ENCODE measurements around the gene CIBAR2. TPM values are rescaled to one million over a fixed set of nuclear protein-coding genes. Genes with fewer than 3 reads are reported as not detected.

The CIBAR2 gene
- total and polyA plus RNA-seq, 10 donors: 0.13 to 2.4 (median 0.35) TPM; not detected in 3

DNA sequence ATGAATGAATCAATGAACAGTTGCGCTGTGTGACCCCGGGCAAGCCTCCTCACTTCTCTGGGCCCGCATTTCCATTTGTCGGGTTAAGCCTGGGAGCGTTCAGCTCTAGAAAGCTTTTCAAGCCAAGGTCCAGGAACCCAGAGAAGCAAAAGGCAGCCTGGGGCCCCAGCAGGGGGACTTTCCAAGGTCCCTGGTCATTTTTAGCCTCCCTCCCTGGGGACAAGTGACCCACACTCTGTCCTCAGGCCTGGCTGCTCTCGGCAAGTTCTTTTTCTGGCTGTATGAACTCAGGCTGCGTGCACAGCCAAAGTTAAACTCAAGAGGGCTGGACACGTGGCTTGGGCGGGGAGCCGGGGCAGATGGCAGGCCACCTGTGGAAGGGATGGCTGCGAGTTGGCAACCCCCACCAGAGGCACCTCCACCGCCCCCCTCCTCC, 41.4 kb upstream of the CIBAR2 start:
- Histone ChIP-seq H3K27me3 (replicated peaks in 1 of 7) (no peaks in the 10 kb centered on the region), H3K9me3 (no peaks in the 10 kb centered on the region), H3K36me3 (no peaks in the 10 kb centered on the region), H3K4me3 (no peak overlapping the region), H3K27ac (peak overlapping the region in 1 of 8 donors; percentile 16), H3K4me1 (peaks cover 9 to 40% (median 28%) of the 10 kb centered on the region in 6 donors)
- intact Hi-C loops (cut with DNase I; ENCODE audit: low total_unique reads): no loop called here
- no peak for DNase-seq
- 72 to 87% (median 80%) methylated on average over 11 to 12 of the region's 12 CpGs for WGBS, 5 donors
- TF ChIP-seq POLR2AphosphoS5 (IDR thresholded peaks at IDR 0.05) (no peak), POLR2A (IDR thresholded peaks at IDR 0.05) (no peak)
- TF ChIP-seq, protein P1, sequence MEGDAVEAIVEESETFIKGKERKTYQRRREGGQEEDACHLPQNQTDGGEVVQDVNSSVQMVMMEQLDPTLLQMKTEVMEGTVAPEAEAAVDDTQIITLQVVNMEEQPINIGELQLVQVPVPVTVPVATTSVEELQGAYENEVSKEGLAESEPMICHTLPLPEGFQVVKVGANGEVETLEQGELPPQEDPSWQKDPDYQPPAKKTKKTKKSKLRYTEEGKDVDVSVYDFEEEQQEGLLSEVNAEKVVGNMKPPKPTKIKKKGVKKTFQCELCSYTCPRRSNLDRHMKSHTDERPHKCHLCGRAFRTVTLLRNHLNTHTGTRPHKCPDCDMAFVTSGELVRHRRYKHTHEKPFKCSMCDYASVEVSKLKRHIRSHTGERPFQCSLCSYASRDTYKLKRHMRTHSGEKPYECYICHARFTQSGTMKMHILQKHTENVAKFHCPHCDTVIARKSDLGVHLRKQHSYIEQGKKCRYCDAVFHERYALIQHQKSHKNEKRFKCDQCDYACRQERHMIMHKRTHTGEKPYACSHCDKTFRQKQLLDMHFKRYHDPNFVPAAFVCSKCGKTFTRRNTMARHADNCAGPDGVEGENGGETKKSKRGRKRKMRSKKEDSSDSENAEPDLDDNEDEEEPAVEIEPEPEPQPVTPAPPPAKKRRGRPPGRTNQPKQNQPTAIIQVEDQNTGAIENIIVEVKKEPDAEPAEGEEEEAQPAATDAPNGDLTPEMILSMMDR (IDR thresholded peaks at IDR 0.05 in 8 of 11, conservative IDR thresholded peaks at IDR 0.05 in 3 of 11): no peak

DNA sequence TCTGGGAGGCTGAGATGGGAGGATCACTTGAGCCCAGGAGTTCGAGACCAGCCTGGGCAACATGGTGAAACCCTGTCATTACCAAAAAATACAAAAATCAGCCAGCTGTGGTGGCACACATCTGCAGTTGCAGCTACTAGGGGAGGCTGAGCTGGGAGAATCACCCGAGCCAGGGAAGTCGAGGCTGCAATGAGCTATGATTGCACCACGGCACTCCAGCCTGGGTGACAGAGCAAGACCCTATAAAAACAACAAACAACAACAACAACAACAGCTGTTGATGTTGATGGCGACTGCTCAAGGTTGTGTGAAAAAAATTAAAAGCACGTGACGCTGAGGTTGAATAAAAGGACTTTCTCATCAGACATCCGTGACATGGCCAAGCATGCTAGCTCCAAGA, 40.8 kb upstream of the CIBAR2 start:
- peaks cover 5 to 33% (median 21%) of the 10 kb centered on the region in 6 donors for H3K4me1 ChIP-seq
- no peaks in the 10 kb centered on the region for H3K9me3 ChIP-seq
- intact Hi-C loops (cut with DNase I; ENCODE audit: low total_unique reads): no loop called here
- H3K4me3 ChIP-seq: no peak overlapping the region
- H3K27me3 ChIP-seq (replicated peaks in 1 of 7): no peaks in the 10 kb centered on the region
- TF ChIP-seq POLR2AphosphoS5 (IDR thresholded peaks at IDR 0.05) (no peak), POLR2A (IDR thresholded peaks at IDR 0.05) (no peak)
- TF ChIP-seq, protein P1 (IDR thresholded peaks at IDR 0.05 in 8 of 11, conservative IDR thresholded peaks at IDR 0.05 in 3 of 11): no peak
- no peak for DNase-seq
- no peaks in the 10 kb centered on the region for H3K36me3 ChIP-seq
- H3K27ac ChIP-seq: no peak overlapping the region
- WGBS, 5 donors: 82 to 90% (median 84%) methylated on average over 8 of the region's 8 CpGs

DNA sequence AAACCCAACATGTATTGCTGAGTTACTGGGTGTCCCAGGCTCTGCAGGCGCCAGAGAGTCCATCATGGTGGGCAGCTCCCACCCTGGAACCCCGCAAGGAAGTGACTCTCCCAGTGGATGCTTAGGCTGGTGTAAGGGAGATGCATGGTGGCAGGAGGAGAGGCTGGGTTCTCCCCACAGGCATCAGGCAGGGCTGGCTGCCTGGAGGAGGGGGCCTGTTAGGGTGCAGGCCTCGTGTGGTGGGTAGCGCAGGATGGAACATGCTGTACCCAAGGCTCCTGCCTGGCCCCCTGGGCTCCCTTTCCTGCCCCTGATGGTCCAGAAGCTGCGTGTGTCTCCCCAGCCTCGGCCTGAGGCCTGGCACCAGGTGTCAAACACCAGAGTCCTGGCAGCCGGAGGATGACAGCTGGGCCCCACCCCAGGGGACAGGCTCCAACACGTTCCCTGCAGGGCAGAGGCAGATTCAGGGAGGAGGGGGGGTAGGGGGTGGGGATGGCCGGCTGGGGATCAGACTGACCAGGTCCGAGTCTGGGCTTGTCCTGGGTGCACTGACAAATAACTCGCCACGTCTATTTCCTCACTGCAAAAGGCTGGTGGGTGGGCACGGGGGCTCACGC, 40.2 kb upstream of the CIBAR2 start:
- DNase-seq: no peak
- no peaks in the 10 kb centered on the region for H3K36me3 ChIP-seq
- no peak overlapping the region for H3K4me3 ChIP-seq
- H3K27ac ChIP-seq: peak overlapping the region in 6 of 8 donors; percentile 26 to 63 (median 62)
- H3K4me1 ChIP-seq: peaks cover 4 to 30% (median 17%) of the 10 kb centered on the region in 6 donors
- TF ChIP-seq, protein P1 (IDR thresholded peaks at IDR 0.05 in 8 of 11, conservative IDR thresholded peaks at IDR 0.05 in 3 of 11): no peak
- TF ChIP-seq POLR2AphosphoS5 (IDR thresholded peaks at IDR 0.05) (no peak), POLR2A (IDR thresholded peaks at IDR 0.05) (no peak)
- no peaks in the 10 kb centered on the region for H3K27me3 ChIP-seq (replicated peaks in 1 of 7)
- no peaks in the 10 kb centered on the region for H3K9me3 ChIP-seq
- 84 to 90% (median 85%) methylated on average over 7 to 14 of the region's 14 CpGs for WGBS, 5 donors
- intact Hi-C loops (cut with DNase I; ENCODE audit: low total_unique reads): no loop called here

DNA sequence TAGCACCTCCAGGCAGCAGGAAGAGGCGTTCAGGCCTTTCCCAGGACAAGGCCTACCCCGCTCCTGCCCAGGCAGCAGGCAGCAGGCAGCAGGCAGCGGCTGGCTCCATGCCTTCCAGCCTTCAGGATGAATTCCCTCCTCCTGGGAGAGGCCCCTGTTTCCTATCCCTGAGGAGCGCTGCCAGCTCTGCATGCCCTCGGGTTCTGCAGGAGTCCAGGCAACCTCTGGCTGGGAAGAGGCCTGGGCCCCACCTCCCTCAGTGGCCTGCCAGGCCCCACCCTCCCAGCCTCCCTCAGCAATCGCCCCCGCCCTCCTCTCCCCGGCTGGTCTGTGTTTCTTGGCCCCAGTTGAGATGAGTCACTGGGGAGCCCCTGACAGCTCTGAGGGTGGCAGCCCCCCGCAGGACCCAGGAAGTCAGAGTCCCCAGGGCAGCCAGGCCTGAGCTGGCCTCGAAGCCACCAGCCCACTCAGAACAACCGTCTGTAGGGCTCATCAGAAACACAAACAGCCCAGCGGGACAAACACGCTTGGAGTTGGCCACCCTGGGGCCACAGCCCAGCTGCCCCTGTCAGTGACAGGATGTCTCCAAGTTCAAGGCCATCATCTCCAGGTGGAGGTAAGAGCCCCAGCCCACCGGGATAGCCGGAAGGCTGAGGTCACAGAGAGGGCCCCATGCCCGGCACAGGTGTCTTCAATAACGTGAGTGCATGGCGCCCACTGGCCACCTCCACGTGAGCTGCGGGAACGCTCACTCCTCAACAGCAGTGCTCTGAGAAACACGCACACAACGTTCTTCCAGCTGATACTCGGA, 39.5 kb upstream of the CIBAR2 start:
- peaks cover 4 to 32% (median 18%) of the 10 kb centered on the region in 6 donors for H3K4me1 ChIP-seq
- no peak overlapping the region for H3K4me3 ChIP-seq
- TF ChIP-seq POLR2AphosphoS5 (IDR thresholded peaks at IDR 0.05) (peak in 1 of 3 donors; percentile 34), POLR2A (IDR thresholded peaks at IDR 0.05) (no peak)
- TF ChIP-seq, protein P1 (IDR thresholded peaks at IDR 0.05 in 8 of 11, conservative IDR thresholded peaks at IDR 0.05 in 3 of 11): no peak
- intact Hi-C loops (cut with DNase I; ENCODE audit: low total_unique reads): no loop called here
- 58 to 70% (median 69%) methylated on average over 15 to 24 of the region's 24 CpGs for WGBS, 5 donors
- H3K27me3 ChIP-seq (replicated peaks in 1 of 7): no peaks in the 10 kb centered on the region
- DNase-seq: no peak
- H3K9me3 ChIP-seq: no peaks in the 10 kb centered on the region
- H3K36me3 ChIP-seq: no peaks in the 10 kb centered on the region
- H3K27ac ChIP-seq: peak overlapping the region in 6 of 8 donors; percentile 26 to 63 (median 62)
